Activated naive CD4-positive, alpha-beta T cell treated with anti-CD3 and anti-CD28 coated beads for 36 hours (primary cell): ENCODE measurements around the gene DIP2C. TPM values are rescaled to one million over a fixed set of nuclear protein-coding genes. Genes with fewer than 3 reads are reported as not detected.
"Not testable (repeated sequence)": the region's sequence is repeated elsewhere in the genome, so short reads cannot be mapped to it uniquely, and the experiment has no call there.

Experiments used
- CTCF ChIA-PET: fragments of 350-600 bp; sonication (Branson Sonifier 250); formaldehyde crosslinking; loops from one replicate; lab custom pipeline; 2021; ENCODE audit warnings: antibody characterized with exemption; lab: Charles Lee
- DNase-seq: peaks from one replicate; pipeline ENCODE4 v3.0.0-alpha.2; 2020
- H3K27ac Mint-ChIP-seq: one replicate; pipeline ENCODE4 v1.8.0; 2021; ENCODE audit warnings: mild to moderate bottlenecking, mixed read lengths
- H3K27me3 Mint-ChIP-seq: one replicate; pipeline ENCODE4 v1.8.0; 2021; ENCODE audit warnings: low read depth, mixed read lengths
- H3K36me3 Mint-ChIP-seq: one replicate; pipeline ENCODE4 v1.8.0; 2021; ENCODE audit warnings: low read depth, mixed read lengths
- H3K4me1 Mint-ChIP-seq: one replicate; pipeline ENCODE4 v1.8.0; 2021; ENCODE audit warnings: low read depth, mixed read lengths
- H3K4me3 Mint-ChIP-seq: one replicate; pipeline ENCODE4 v1.8.0; 2021; ENCODE audit warnings: mild to moderate bottlenecking, moderate library complexity, mixed read lengths
- H3K9me3 Mint-ChIP-seq: one replicate; pipeline ENCODE4 v1.8.0; 2021; ENCODE audit warnings: mixed read lengths
- intact Hi-C: fragments of 100-400 bp; cut with micrococcal nuclease; formaldehyde crosslinking; loops from one replicate; pipeline ENCODE4 v1.15.1; 2023
- total RNA-seq, 2 experiments: library from RNA; stranded (reverse); gene quantifications; one replicate each; pipeline ENCODE4 v1.2.3, GENCODE V29; 2021

The DIP2C gene
- total RNA-seq, 2 experiments from 2014 or later, result 0.67 to 0.91 TPM

DNA sequence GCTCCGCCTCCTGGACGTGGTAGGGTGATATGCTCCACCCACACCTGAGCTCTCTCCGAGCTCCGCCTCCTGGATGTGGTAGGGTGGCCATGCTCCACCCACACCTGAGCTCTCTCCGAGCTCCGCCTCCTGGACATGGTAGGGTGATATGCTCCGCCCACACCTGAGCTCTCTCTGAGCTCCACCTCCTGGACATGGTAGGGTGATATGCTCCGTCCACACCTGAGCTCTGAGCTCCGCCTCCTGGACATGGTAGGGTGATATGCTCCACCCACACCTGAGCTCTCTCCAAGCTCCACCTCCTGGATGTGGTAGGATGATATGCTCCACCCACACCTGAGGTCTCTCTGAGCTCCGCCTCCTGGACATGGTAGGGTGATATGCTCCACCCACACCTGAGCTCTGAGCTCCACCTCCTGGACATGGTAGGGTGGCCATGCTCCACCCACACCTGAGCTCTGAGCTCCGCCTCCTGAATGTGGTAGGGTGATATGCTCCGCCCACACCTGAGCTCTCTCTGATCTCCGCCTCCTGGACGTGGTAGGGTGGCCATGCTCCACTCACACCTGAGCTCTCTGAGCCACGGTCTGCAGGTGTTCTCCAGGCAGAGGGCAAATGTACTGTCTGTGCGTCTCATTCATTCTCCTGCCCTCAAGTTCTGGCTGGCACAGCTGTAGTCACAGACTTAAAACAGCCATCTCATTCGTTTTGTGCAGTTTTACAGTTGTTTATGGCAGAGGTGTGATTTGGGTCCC is 252.4 kb downstream of the DIP2C start:
- Mint-ChIP-seq H3K36me3 (no peaks in the 10 kb centered on the region), H3K4me3 (no peak overlapping the region), H3K27me3 (no peaks in the 10 kb centered on the region), H3K4me1 (peaks cover 37% of the 10 kb centered on the region), H3K9me3 (no peaks in the 10 kb centered on the region), H3K27ac (no peak overlapping the region)
- CTCF ChIA-PET, result interaction anchor here (1.0 to 1.1 kb wide), 2 partner anchors 16 to 18 kb away, joined by 3 read pairs; no protein-coding TSS in a partner anchor
- no peak for DNase-seq
- intact Hi-C loops, result no loop called here

DNA sequence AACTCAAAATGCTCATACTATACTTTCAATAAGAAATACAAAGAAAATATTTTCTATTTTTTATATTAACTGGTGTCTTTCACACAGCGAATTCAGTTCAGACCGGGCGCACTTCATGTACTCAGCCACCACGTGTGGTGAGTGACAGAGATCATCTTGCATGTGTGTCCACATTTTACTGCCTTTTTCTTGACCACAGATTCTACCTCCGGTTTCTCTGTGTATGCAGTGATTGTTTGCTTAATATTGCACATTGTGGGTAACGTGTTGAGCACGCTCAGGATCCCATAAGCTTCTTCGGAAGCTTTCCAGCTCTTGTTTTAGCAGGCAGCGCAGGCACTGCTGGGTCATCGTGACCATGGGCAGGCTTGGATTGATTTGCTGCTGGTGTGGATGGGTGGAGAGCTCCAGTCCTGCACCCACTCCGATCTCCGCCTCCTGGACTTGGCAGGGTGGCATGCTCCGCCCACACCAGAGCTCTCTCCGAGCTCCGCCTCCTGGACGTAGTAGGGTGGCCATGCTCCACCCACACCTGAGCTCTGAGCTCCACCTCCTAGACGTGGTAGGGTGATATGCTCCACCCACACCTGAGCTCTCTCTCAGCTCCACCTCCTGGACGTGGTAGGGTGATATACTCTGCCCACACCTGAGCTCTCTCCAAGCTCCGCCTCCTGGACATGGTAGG is 253.3 kb downstream of the DIP2C start:
- Mint-ChIP-seq H3K4me3 (no peak overlapping the region), H3K4me1 (peaks cover 37% of the 10 kb centered on the region), H3K36me3 (peaks cover 4% of the 10 kb centered on the region), H3K27ac (no peak overlapping the region), H3K9me3 (peaks cover 4% of the 10 kb centered on the region), H3K27me3 (no peaks in the 10 kb centered on the region)
- intact Hi-C loops, result no loop called here
- CTCF ChIA-PET, result interaction anchor here (1.0 kb wide), 1 partner anchor 17 kb away, joined by 3 read pairs; no protein-coding TSS in a partner anchor
- no peak for DNase-seq

DNA sequence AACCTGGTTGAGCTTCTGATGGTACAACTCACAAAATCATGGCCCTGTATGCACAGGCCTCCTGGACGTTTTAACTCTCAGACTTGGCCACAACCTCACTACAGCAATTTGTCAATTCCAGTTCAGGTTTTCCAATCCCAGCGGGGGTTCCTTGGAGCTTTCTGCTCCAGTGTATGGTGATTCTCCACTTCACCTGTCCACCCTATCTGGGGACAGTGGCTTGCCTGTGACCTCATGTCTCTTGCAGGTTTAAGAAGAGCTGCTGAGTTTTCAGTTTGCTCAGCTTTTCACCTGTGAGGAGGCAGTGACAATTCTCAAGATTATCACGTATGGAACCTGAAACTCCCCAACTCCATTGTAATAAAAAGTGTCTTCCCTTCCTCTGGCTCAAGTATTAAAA is 254.1 kb downstream of the DIP2C start:
- CTCF ChIA-PET, result interaction anchor here (1.3 kb wide), 1 partner anchor 353 kb away, joined by 3 read pairs; no protein-coding TSS in a partner anchor
- intact Hi-C loops, result no loop called here
- H3K27ac Mint-ChIP-seq, result no peak overlapping the region
- H3K36me3 Mint-ChIP-seq, result peaks cover 4% of the 10 kb centered on the region
- H3K4me3 Mint-ChIP-seq, result no peak overlapping the region
- DNase-seq, result no peak
- H3K27me3 Mint-ChIP-seq, result no peaks in the 10 kb centered on the region
- peaks cover 4% of the 10 kb centered on the region for H3K9me3 Mint-ChIP-seq
- H3K4me1 Mint-ChIP-seq, result peaks cover 37% of the 10 kb centered on the region

DNA sequence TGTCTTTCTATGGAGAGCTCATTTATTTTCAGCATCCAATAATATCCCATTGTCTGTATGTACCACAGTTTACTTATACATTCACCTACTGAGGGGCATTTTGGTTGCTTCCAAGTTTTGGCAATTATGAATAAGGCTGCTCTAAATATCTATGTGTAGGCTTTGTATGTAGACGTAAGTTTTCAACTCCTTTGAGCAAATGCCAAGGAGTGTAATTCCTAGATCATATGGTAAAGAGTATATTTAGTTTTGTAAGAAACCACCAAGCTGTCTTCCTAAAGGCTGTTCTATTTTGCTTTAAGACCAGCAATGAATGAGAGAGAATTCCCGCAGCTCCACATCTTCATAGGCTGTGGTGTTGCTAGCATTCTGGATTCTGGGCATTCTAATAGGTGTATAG is 259.8 kb downstream of the DIP2C start:
- Mint-ChIP-seq H3K36me3 (peaks cover 4% of the 10 kb centered on the region), H3K4me1 (peaks cover 14% of the 10 kb centered on the region), H3K27ac (no peak overlapping the region), H3K27me3 (peaks cover 1% of the 10 kb centered on the region), H3K9me3 (peaks cover 4% of the 10 kb centered on the region), H3K4me3 (no peak overlapping the region)
- intact Hi-C loops, result no loop called here
- CTCF ChIA-PET, result interaction anchor here (1.3 kb wide), 1 partner anchor 10 kb away, joined by 3 read pairs; no protein-coding TSS in a partner anchor
- no peak for DNase-seq

DNA sequence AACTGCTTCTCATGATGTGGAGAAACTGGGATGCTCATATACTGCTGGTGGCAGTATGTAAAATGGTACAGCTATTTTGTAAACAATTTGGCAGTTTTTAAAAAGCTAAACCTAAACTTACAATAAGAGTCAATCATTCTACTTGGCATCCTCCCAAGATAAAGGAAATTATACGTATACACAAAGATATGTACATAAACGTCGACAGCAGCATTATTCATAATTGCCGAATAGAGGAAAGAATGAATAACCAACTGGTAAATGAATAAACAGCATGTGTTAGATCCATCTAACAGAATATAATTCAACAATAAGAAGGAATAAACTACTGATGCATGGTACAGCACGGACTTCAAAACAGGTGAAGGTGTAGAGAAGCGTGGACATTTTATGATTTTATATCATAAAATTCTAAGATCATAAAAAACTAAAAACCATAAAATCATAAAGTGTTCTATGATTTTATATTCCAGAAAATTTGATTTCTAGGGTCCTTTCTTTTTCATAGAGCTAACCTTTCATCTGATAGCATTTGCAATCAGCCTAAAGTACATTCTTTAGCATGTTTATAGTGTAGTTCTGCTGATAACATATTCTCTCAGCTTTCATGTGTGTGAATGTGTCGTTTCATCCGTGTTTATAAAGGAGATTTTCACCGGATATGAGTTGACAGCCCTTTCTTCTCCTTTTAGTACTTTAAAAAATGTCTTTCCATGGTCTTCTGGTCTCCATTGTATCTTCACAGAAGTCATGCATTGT is 261.5 kb downstream of the DIP2C start:
- Mint-ChIP-seq H3K36me3 (peaks cover 4% of the 10 kb centered on the region), H3K4me1 (peaks cover 9% of the 10 kb centered on the region), H3K9me3 (peaks cover 4% of the 10 kb centered on the region), H3K27me3 (peaks cover 1% of the 10 kb centered on the region), H3K27ac (no peak overlapping the region), H3K4me3 (no peak overlapping the region)
- no peak for DNase-seq
- intact Hi-C loops, result no loop called here
- CTCF ChIA-PET, result interaction anchor here (0.6 kb wide), 1 partner anchor 623 kb away, joined by 3 read pairs; no protein-coding TSS in a partner anchor

DNA sequence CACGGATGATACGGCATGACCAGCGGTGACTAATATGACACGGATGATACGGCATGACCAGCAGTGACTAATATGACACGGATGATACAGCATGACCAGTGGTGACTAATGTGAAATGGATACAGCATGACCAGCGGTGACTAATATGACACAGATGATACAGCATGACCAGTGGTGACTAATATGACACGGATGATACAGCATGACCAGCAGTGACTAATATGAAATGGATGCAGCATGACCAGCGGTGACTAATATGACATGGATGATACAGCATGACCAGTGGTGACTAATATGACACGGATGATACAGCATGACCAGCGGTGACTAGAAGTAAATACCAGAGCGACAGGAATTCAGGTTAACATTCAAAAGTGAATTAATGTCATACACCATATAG is 264.1 kb downstream of the DIP2C start:
- H3K9me3 Mint-ChIP-seq, CTCF ChIA-PET, H3K4me1 Mint-ChIP-seq, H3K4me3 Mint-ChIP-seq, H3K36me3 Mint-ChIP-seq, H3K27me3 Mint-ChIP-seq, intact Hi-C loops, H3K27ac Mint-ChIP-seq: not testable (repeated sequence)
- peak; percentile 12 for DNase-seq

DNA sequence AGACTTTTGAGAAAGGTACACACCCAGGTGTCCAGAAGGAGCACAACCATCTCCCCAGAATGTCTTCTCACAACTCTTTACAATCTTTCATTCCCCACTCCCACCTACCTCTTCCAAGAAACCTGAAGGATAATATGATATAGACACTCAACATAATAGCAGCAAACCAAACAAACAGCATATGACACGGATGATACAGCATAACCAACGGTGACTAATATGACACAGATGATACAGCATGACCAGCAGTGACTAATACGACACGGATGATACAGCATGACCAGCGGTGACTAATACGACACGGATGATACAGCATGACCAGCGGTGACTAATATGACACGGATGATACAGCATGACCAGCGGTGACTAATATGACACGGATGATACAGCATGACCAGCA is 264.7 kb downstream of the DIP2C start:
- H3K27me3 Mint-ChIP-seq, intact Hi-C loops, H3K9me3 Mint-ChIP-seq, H3K36me3 Mint-ChIP-seq, H3K27ac Mint-ChIP-seq, H3K4me1 Mint-ChIP-seq, H3K4me3 Mint-ChIP-seq, CTCF ChIA-PET: not testable (repeated sequence)
- DNase-seq, result peak; percentile 15

DNA sequence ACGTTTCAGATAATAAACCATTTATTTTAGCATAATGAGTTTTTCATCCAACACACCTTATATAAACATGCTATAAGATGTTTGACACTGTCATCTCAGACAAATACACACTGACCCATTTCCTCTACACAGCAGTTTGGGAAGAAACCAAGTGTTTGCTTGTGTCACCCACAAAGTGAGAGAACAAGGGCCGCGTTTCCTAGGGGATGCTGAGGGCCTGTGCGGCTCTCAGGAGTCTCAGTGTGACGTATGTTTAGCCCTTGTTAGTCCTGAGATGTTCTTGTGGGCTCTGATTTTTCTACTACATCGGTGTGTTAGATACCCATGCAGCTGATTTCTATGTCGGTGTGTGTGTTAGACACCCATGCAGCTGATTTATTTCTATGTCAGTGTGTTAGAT is 266.3 kb downstream of the DIP2C start:
- no peak for DNase-seq
- Mint-ChIP-seq H3K9me3 (no peaks in the 10 kb centered on the region), H3K27me3 (peaks cover 1% of the 10 kb centered on the region), H3K27ac (no peak overlapping the region), H3K4me1 (peaks cover 7% of the 10 kb centered on the region), H3K4me3 (no peak overlapping the region), H3K36me3 (no peaks in the 10 kb centered on the region)
- intact Hi-C loops, result no loop called here
- CTCF ChIA-PET, result no interaction called here

DNA sequence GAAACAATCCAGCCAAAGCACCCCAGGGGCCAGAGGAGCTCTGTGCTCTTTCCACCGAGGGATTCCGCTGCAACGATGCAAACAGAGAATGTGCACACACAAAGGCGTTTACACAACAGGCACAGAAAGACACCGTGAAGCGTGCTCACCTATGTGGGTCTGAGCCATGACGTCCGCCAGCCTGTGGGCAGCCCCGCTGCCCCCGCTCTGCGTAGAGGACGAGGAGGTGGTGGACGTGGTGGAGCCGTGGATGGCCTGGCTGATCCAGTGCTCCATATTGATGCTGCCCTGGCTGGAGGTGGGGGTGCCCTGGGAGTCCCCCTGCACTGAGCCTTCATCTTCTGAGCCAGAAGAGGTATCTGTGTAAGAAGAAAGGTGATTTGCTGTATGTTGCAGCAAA is 266.8 kb downstream of the DIP2C start:
- peaks cover 1% of the 10 kb centered on the region for H3K27me3 Mint-ChIP-seq
- CTCF ChIA-PET, result no interaction called here
- no peaks in the 10 kb centered on the region for H3K36me3 Mint-ChIP-seq
- H3K27ac Mint-ChIP-seq, result no peak overlapping the region
- no peak for DNase-seq
- H3K4me1 Mint-ChIP-seq, result peaks cover 7% of the 10 kb centered on the region
- H3K4me3 Mint-ChIP-seq, result no peak overlapping the region
- no peaks in the 10 kb centered on the region for H3K9me3 Mint-ChIP-seq
- intact Hi-C loops, result no loop called here

DNA sequence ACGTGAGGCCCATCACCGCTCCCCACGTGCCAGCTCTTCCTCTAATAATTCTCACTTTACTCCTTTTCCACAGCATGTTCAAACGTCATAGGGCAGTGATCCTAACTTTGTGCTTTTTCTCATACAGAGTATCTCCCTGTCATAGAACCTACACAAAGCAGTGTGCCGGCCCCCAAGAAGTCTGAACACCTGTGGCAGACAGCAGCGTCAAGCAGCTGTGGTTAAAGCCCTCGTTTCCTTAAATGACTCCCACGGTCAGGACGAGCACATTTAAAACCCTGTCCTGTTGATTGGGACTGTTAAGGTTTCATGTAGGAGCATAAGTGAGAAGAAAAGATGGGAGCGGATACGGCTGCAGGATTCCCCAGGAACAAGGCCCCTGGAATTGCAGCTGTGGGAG is 267.2 kb downstream of the DIP2C start:
- CTCF ChIA-PET, result no interaction called here
- H3K36me3 Mint-ChIP-seq, result no peaks in the 10 kb centered on the region

DNA sequence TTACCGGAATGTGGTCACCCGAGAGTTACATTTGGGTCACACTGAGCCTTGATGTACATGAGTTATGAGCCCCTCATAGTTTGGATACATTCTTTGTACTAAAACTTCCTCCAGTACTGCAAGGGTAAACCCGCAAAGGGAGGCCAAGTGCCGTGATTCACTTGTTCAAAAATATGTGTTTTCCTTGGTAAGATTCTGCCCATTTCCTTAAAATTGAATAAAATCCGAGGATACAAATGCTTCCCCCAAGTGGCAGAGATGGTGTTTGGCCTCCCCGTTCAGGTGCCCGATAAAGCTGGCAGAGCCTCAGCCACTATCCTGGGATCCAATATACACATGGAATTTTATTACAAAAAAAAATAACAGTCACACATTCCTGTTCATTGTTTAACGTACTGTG is 268.3 kb downstream of the DIP2C start:
- no peaks in the 10 kb centered on the region for H3K9me3 Mint-ChIP-seq
- H3K36me3 Mint-ChIP-seq, result no peaks in the 10 kb centered on the region
- H3K4me1 Mint-ChIP-seq, result no peaks in the 10 kb centered on the region
- no peak overlapping the region for H3K4me3 Mint-ChIP-seq
- DNase-seq, result no peak
- intact Hi-C loops, result no loop called here
- CTCF ChIA-PET, result no interaction called here
- H3K27me3 Mint-ChIP-seq, result no peaks in the 10 kb centered on the region
- no peak overlapping the region for H3K27ac Mint-ChIP-seq

More for the DNA sequence above, 267.2 kb downstream of the DIP2C start:
- intact Hi-C loops, result no loop called here
- H3K27me3 Mint-ChIP-seq, result peaks cover 1% of the 10 kb centered on the region
- no peak for DNase-seq
- peaks cover 7% of the 10 kb centered on the region for H3K4me1 Mint-ChIP-seq
- no peak overlapping the region for H3K4me3 Mint-ChIP-seq
- H3K9me3 Mint-ChIP-seq, result no peaks in the 10 kb centered on the region
- H3K27ac Mint-ChIP-seq, result no peak overlapping the region
